K562 (cell line): ENCODE measurements around the gene TSPAN18. TPM values are rescaled to one million over a fixed set of nuclear protein-coding genes. Genes with fewer than 3 reads are reported as not detected.
A peak's percentile ranks its signal among the peaks of the same experiment; 100 is the strongest.

Experiments
- FOXA1 ChIP-seq: fragments of 450-650 bp; IDR thresholded peaks from 2 replicates; pipeline ENCODE4 v1.6.1; 2016; ENCODE audit warnings: mild to moderate bottlenecking, borderline replicate concordance
- KAT2B ChIP-seq: IDR thresholded peaks from one replicate; pipeline ENCODE4 v1.6.1; 2012; ENCODE audit warnings: low read depth, mild to moderate bottlenecking, control low read depth, inconsistent platforms, low read length, moderate library complexity
- PHF20 ChIP-seq: fragments of 450-650 bp; IDR thresholded peaks from 2 replicates; pipeline ENCODE4 v1.6.1; 2018; ENCODE audit not compliant: partially characterized antibody
- POLR2H ChIP-seq: IDR thresholded peaks from 2 replicates; pipeline ENCODE4 v1.6.1; 2016; ENCODE audit warnings: missing genetic modification characterization, low read depth, mild to moderate bottlenecking, control low read depth, missing compliant biosample characterization, moderate library complexity
- RUNX1 ChIP-seq: sonication (generic); IDR thresholded peaks from 2 replicates; pipeline ENCODE4 v1.6.1; 2016; ENCODE audit warnings: antibody characterized with exemption, low read depth
- THRAP3 ChIP-seq: fragments of 450-650 bp; IDR thresholded peaks from 2 replicates; pipeline ENCODE4 v1.6.1; 2016; ENCODE audit warnings: mild to moderate bottlenecking, inconsistent platforms, borderline replicate concordance
- ZBTB11 ChIP-seq, 3 experiments: fragments of 200-800 bp in 1 of 3; fragments of 250-450 bp in 1 of 3; fragments of 450-650 bp in 1 of 3; sonication (Bioruptor Pico) in 1 of 3; sonication (Bioruptor generic) in 1 of 3; formaldehyde crosslinking in 1 of 3; IDR thresholded peaks; 2 replicates each; pipeline versions ENCODE4 v1.6.1 to v1.8.0; 2016 to 2022; ENCODE audit warnings: mild to moderate bottlenecking in 2 of 3, missing genetic modification characterization in 2 of 3, missing compliant biosample characterization in 1 of 3, moderate library complexity in 1 of 3
- ZBTB9 ChIP-seq: fragments of 450-650 bp; formaldehyde crosslinking; IDR thresholded peaks from 2 replicates; pipeline ENCODE4 v1.4.0; 2020; ENCODE audit warnings: mild to moderate bottlenecking, moderate library complexity
- ZHX1 ChIP-seq: fragments of 150-350 bp; conservative IDR thresholded peaks from 2 replicates; pipeline ENCODE4 v1.6.1; 2014; ENCODE audit warnings: low read length
- polyA plus RNA-seq, 8 experiments: library from polyadenylated mRNA; depleted of rRNA in 4 of 8; stranded (reverse) in 5 of 8; unstranded in 3 of 8; fragments of >200 nt; fragmentation: Nextera tagmentation in 2 of 8; fragmentation: Illumina TruSeq in 1 of 8; extraction: Ambion mirVana in 2 of 8; extraction: Trizol in 1 of 8; gene quantifications; 2 replicates each; pipeline versions ENCODE4 v1.2.1 to v1.2.3, GENCODE V29; 2011 to 2014; ENCODE audit warnings: inconsistent platforms in 1 of 8, missing spikeins in 1 of 8
- total RNA-seq, 7 experiments: library from RNA; depleted of rRNA in 6 of 7; stranded (reverse); fragments of >200 nt in 6 of 7; fragmentation: Illumina TruSeq in 2 of 7; extraction: Trizol in 2 of 7; gene quantifications; 2 replicates each; pipeline versions ENCODE4 v1.2.1 to v1.2.3, GENCODE V29; 2011 to 2021; ENCODE audit warnings: low replicate concordance in 1 of 7
- TF ChIP-seq, protein P1 (sequence below): fragments of 200-800 bp; sonication (Bioruptor generic); IDR thresholded peaks from 2 replicates; pipeline ENCODE4 v1.6.1; 2016; ENCODE audit warnings: missing genetic modification characterization, missing compliant biosample characterization
- TF ChIP-seq, protein P2 (sequence below): fragments of 450-650 bp; formaldehyde crosslinking; conservative IDR thresholded peaks from 2 replicates; pipeline ENCODE4 v1.4.0; 2022; ENCODE audit warnings: mild to moderate bottlenecking, missing genetic modification characterization

TSPAN18 gene
- total and polyA plus RNA-seq, 9 of the 15 experiments (the other 6 are each of a cell fraction or from before 2014, with no cell fraction given), result 0.17 to 0.35 (median 0.22) TPM; not detected in 4

- TF ChIP-seq ZBTB9 (CRISPR knock-in tag) (no peak), PHF20 (no peak), ZHX1 (0 out of 2 replicates have a peak, but pooled peaks have one; percentile 31), FOXA1 (no peak), POLR2H (tag) (no peak), THRAP3 (no peak), RUNX1 (0 out of 2 replicates have a peak, but pooled peaks have one; percentile 26), ZBTB11 (CRISPR knock-in tag; IDR thresholded peaks at IDR 0.05) (no peak; a peak in 1 of 6 replicates), KAT2B (no peak)
- TF ChIP-seq, protein P1, sequence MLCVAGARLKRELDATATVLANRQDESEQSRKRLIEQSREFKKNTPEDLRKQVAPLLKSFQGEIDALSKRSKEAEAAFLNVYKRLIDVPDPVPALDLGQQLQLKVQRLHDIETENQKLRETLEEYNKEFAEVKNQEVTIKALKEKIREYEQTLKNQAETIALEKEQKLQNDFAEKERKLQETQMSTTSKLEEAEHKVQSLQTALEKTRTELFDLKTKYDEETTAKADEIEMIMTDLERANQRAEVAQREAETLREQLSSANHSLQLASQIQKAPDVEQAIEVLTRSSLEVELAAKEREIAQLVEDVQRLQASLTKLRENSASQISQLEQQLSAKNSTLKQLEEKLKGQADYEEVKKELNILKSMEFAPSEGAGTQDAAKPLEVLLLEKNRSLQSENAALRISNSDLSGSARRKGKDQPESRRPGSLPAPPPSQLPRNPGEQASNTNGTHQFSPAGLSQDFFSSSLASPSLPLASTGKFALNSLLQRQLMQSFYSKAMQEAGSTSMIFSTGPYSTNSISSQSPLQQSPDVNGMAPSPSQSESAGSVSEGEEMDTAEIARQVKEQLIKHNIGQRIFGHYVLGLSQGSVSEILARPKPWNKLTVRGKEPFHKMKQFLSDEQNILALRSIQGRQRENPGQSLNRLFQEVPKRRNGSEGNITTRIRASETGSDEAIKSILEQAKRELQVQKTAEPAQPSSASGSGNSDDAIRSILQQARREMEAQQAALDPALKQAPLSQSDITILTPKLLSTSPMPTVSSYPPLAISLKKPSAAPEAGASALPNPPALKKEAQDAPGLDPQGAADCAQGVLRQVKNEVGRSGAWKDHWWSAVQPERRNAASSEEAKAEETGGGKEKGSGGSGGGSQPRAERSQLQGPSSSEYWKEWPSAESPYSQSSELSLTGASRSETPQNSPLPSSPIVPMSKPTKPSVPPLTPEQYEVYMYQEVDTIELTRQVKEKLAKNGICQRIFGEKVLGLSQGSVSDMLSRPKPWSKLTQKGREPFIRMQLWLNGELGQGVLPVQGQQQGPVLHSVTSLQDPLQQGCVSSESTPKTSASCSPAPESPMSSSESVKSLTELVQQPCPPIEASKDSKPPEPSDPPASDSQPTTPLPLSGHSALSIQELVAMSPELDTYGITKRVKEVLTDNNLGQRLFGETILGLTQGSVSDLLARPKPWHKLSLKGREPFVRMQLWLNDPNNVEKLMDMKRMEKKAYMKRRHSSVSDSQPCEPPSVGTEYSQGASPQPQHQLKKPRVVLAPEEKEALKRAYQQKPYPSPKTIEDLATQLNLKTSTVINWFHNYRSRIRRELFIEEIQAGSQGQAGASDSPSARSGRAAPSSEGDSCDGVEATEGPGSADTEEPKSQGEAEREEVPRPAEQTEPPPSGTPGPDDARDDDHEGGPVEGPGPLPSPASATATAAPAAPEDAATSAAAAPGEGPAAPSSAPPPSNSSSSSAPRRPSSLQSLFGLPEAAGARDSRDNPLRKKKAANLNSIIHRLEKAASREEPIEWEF (CRISPR knock-in tag), result 0 out of 2 replicates have a peak, but pooled peaks have one; percentile 74
- TF ChIP-seq, protein P2, sequence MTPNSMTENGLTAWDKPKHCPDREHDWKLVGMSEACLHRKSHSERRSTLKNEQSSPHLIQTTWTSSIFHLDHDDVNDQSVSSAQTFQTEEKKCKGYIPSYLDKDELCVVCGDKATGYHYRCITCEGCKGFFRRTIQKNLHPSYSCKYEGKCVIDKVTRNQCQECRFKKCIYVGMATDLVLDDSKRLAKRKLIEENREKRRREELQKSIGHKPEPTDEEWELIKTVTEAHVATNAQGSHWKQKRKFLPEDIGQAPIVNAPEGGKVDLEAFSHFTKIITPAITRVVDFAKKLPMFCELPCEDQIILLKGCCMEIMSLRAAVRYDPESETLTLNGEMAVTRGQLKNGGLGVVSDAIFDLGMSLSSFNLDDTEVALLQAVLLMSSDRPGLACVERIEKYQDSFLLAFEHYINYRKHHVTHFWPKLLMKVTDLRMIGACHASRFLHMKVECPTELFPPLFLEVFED (CRISPR knock-in tag), result no peak
These were observed 54.3 kb downstream of the TSPAN18 start (continued) for GRCh38 chr11:44780940-44781631.
